ENCODE measurements around the gene LYPD6.
"Not testable (repeated sequence)": the region's sequence is repeated elsewhere in the genome, so short reads cannot be mapped to it uniquely, and the experiment has no call there.

Gene LYPD6, protein sequence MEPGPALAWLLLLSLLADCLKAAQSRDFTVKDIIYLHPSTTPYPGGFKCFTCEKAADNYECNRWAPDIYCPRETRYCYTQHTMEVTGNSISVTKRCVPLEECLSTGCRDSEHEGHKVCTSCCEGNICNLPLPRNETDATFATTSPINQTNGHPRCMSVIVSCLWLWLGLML

DNA sequence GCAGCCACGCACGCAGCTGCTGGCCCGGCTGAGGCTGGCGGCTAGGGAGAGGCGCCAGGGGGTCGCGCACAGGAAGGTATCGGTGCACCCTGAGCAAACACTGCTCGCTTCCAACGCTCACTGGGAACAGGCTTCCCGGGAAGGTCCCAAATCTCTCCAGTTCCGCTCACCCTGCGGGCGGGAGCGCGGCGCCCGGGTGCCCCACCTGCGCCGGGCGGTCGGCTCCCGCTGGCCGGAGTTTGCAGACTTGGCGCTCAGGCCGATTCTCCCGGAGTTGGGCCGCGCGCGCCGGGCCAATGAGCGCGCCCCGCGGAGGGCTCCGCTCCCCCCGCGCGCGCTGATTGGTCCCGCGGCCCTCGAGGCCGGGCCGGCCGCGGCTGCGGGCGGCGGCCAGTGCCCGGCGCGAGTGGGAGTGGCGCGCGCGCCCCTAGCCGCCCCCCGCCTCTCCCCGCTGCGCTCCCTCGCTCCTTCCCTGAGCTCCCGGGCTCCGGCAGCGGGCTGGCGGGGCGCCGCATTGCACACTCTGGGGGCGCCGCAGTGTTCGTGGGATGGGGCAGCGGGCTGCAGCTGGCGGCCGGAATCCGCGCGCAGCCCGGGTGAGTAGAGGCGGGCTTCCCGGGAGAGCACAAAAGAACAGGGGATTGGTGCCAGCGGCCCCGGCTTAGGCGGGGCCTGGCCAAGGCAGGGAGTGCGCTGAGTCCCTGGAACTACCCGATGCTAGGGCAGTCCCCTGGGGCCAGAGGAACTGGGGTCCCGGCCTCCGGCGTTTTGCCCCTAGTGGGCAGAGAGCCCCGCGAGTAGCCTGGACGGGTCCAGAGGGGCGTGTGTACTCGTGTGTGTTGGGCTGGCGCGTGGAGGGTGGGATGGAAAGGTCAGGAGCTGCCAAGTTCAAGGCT, at the start of gene LYPD6:
Gene LYPD6 (plus strand): TSS at position 461 of the 896 bp plus-strand sequence. CDS start 107,122 bp downstream, outside the sequence.
- no peak for DNase-seq (ENCODE audit: low read depth, low spot score)

DNA sequence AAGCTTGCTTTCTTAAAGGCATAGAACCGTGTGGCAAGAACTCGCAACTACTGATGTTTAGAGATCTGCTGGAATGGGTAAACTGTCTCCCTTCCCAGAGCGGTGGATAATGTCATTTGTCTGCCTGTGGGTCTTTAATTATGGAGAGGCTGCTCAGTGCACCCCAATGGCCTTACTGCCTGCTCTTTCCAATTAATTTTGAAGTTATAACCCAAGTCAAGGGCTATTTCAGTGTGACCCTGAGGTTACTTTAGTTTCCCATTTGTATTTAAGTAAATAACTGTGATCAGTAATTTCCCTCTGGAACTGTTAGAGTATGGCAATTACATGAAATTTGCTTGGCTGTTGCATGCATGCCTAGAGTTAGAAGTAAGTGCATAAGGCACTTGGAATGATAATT, 48.9 kb upstream of the LYPD6 start:
- DNase-seq (ENCODE audit: low read depth, low spot score): no peak

DNA sequence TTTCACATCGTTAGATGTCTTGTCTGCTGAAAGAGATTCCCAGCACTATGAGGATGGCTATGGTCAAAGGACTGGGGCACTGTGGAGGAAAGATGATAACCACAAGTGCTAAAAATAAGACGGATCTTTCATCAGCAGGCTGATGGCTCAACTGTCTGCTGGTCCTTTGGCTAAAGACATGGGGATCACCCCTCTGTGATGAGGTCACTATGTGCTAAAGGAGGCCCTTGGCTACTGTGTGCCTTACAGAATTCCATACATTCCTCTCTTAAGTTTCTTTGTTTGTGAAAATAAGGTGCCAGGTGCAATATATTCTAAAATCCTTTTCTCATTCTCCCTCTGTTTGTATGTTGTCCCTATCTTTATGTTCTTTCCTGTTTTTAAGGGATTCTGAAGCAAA, 39.7 kb upstream of the LYPD6 start:
- no peak for DNase-seq (ENCODE audit: low read depth, low spot score)

DNA sequence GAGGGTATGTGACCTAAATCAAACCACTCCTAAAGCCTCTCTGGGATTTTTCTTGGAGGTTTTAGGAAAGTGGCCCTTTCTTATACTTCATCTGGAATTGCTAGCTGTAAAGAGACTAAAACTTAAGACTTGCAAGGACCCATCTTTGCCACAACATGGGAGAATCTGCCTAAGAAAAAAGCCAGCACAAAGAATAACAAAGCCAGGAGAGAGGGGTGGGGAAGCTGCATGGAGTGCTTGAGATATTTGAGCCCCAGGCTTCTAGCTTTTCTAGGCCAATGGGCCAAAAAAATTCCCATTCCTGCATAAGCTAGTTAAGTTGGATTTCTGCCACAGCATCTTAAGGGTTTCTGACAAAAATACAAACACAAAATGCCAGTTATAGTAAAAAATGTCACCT, 38.5 kb upstream of the LYPD6 start:
- DNase-seq (ENCODE audit: low read depth, low spot score): no peak

DNA sequence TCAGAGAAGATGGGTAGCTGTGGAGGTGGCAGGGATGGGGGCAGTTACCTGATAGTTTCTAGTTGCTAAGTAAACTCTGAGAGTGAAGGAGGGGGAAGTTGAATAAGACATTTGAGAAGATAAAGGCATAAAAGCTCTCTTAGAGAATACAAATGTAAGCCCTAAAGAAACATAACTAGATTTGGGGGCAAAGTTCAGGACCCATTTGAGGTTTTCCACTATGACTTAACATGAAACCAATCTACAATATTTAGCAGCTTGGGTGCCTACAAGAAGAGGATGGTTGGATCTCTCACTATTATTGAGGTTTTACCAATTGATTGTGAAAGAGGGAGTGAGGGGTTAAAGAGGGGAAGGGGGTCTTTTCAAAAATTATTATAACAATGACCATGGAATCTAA, 34.4 kb upstream of the LYPD6 start:
- DNase-seq (ENCODE audit: low read depth, low spot score): no peak

DNA sequence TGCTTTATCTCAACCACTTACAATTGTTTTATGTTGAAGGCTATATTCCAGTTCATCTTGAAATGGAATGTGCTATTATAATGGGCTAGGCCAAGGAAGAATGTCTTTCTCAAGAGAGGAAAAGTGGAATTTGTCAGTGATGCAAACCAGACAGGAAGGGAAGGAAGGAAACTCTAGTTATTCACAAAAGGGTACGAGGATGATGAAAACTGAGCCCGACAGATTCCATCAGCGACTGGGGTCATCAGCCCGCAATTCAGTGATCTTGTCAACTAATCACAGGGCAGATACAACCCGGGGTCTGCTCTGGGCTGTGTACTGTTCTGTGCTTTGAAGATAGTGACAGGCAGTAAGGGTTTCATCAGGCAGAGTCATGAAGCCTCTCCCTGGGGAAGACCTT, 23.4 kb upstream of the LYPD6 start:
- no peak for DNase-seq (ENCODE audit: low read depth, low spot score)

DNA sequence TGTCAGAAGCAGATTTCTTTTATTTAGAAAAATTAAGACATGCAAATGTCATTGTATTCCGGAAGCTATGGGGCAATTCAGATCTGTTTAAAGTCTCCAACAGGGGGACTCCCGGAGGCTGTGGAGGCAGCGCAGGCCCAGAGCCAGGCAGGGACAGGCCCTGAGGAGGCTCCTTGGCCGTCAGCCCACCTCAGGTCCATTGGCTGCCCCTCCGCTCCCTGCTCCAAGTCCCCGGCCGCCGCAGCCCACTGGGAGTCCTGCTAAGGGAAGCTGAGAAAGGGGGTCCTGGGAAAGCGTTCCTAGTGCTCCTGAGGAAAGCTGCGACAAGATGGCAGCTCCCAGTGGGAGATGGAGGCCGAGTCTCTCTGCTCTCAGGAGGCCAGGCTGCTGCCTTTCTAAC, 20.0 kb upstream of the LYPD6 start:
- DNase-seq (ENCODE audit: low read depth, low spot score): no peak

DNA sequence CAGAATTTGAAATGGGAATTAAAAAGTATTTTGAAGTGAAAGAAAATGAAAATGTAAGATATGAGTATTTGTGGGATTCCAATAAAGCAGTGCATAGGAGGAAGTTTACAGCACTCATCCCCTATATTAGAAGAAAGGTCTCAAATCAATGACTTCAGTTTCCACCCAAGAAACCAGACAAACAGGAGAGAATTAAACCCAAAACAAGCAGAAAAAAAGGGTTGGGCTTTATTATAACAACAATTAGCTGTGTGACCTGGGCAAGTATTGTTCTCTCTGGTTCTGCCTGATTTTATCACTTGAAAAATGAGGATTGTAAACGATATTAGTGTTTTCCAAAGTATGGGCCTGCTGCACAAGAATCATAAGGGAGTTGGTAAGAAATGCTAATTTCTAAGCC, 18.3 kb upstream of the LYPD6 start:
- DNase-seq (ENCODE audit: low read depth, low spot score): no peak

DNA sequence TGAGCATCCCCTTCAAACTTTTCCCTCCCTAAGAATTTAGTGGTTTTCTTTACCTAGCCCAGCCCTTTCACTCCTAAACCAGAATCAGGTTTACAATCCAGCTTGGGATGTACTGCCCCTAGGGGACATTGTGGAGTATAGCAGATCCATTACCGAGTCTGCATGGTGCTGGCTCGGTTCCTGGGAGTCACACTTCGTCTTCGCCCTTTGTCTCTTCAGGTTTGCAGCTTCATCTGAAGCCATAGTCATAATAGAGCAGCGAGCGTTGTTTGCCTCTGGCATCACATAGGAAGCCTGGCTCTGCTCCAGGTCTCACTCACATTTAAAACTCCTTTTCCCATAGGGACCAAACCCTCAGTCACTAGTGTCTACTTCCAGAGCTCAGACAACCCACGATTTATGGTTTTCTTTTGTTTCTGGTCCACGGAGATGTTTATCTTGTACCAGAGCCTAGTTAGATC, 16.8 kb upstream of the LYPD6 start:
- DNase-seq (ENCODE audit: low read depth, low spot score): no peak

DNA sequence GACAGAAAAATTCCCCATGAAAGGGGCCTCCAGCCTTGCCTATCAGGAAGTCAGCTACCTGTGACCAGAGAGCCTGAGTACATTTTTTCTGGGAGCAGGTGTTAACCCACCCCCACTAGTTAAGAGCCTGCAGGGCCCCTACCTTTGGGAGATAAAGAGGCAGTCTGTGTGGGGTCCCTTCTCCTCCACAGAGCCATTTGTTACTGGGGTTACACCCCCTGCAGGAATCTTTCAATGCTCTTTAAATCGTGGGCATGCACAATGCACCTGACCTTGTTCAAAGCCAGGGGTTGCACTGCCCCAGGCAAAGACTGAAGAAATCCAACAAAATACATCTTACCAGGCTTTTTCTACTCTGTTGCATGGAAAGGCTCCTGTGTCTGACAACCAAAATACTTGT, 15.7 kb upstream of the LYPD6 start:
- no peak for DNase-seq (ENCODE audit: low read depth, low spot score)

DNA sequence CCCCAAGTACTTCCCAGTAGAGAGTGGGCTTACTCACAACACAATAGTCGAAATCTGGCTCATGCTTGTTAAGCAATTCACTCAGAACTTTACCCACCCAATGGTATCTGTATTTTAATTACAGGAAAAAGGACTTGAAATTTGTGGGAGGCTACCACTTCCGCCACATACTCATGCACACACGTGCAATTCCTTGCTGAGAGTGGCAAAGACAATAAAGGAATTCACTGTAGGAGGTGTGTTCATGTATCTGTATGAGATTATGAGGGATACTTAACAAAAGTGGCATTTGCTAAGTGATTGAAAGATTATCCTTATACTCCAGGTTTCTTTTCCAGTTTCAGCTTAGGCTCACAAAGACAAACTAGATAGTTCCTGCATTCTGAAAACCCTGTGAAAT, 14.9 kb upstream of the LYPD6 start:
- no peak for DNase-seq (ENCODE audit: low read depth, low spot score)

DNA sequence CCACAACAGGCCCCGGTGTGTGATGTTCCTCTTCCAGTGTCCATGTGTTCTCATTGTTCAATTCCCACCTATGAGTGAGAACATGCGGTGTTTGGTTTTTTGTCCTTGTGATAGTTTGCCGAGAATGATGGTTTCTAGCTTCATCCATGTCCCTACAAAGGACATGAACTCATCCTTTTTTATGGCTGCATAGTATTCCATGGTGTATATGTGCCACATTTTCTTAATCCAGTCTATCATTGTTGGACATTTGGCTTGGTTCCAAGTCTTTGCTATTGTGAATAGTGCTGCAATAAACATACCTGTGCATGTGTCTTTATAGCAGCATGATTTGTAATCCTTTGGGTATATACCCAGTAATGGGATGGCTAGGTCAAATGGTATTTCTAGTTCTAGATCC, 11.8 kb upstream of the LYPD6 start:
- DNase-seq (ENCODE audit: low read depth, low spot score): not testable (repeated sequence)

DNA sequence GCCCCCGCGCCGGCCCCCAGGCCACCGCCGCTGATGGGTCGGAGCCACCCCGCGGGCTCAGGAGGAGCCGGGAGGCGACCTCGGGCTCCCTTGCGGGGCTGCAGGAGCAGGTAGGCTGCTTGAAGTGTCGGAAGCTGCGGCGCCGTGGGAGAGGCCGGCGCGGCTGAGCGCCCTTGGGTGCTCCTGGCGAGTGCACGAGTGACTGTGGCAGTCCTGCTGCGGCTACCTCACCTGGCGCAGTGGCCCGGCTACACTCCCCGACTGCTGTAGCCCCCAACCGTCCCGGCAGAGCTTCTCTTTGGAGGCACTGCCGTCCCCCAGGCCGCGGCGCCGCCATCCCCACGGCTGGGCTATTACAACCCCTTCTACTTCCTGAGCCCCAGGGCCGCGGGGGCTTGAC, 10.0 kb upstream of the LYPD6 start:
- DNase-seq (ENCODE audit: low read depth, low spot score): no peak

DNA sequence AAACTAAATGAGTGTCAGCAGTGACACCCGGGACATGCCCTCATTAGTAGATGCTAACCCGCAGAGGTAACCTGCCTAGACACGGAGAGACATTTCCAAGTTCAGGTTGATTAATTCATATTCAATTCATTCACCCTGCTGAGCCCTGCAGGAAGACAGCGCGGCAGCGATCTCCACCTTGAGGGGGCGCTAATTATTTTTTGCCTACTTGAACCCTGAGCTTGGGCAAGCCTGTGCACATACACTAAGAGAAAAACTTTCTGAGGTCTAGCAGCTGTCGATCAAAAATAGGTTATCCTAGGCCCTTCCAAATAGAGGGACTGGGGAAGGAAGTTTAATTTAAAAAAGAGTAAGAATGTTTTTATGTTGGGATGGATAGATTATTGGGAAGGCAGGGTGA, 1.3 kb upstream of the LYPD6 start:
- DNase-seq (ENCODE audit: low read depth, low spot score): no peak

DNA sequence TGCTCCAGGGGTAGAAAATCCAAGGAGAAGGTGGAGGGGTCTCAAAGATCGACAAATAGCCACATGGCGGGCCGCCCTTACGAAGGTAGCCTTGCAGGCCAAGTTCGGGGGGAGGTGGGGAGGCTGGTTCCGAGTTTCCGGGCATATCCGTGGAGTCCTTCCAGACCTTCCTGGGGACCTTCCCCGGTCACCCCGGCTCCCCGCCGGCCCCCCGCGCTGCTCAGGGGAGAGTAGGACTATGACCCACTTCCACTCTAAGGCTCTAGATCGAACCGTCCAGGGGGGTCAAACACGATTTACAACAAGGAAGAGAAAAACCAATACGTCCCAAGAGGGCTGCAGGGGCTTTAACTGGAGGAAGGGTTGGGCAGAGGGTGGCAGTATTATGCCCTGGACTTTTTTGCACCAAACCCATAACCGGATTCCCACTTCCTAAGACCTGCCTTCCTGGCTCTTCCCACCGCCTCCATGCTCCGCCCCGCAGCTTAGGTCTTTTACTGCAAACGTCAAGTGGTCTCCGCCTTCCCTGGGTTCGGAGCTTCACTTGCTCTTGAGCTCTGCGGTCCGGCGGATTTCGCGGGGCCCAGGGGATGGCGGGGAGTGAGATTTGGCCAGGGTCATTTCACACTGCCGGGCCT, 779 bp upstream of the LYPD6 start:
- DNase-seq (ENCODE audit: low read depth, low spot score): no peak

DNA sequence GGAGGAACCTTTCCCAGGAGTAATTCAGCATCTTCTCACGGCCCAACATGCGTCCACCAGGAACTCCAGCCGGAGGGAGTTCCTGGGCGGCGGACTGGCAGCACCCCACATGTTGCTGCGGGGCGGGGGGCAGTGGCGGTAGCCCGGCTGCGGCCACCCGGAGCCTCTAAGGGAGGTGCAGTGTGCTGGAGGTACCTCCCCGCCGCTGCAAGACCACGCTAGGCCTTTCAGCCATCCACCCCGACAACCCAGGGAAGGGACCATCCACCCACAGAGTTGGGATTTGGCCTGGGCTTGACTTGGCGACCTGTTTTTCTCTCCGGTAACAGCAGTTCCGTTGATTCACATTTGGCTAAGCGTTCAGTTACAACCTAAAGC, 625 bp downstream of the LYPD6 start:
- no peak for DNase-seq (ENCODE audit: low read depth, low spot score)

DNA sequence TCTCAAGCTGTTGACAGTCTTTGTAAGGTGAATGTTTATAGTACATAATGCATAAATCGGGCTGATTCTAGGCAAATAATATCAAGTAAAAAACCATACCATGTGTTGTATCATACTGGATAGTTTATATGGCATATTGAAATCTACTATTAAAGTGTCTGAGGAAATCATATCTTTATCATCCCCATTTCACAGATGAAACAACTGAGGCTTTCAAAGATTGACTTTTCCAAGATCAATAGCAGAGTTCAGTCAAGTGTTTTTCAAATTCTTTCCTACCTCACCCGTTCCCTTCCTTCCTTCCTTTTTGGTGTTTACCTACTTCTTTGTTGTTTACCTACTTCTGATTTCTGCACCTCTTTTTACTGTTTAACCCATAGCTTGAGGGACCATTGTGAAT, 2.0 kb downstream of the LYPD6 start:
- DNase-seq (ENCODE audit: low read depth, low spot score): no peak

DNA sequence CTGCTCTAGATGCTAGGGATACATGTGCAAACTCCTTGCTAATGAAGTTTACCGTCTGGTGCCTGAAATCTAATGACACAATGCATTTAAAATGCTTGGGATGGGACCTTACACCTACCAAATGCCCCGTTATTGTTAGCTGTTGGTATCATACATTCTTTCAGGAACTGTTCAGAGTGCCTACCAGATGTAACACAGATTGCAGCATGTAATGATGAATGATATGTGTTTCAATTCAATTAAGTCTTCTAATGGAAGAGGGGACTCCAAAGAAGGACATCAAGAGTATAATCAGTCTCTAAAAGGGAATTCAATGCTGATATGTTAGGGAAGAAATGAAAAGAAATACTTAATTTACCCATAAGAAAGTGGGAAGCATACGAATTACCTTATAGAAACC, 3.2 kb downstream of the LYPD6 start:
- DNase-seq (ENCODE audit: low read depth, low spot score): no peak

DNA sequence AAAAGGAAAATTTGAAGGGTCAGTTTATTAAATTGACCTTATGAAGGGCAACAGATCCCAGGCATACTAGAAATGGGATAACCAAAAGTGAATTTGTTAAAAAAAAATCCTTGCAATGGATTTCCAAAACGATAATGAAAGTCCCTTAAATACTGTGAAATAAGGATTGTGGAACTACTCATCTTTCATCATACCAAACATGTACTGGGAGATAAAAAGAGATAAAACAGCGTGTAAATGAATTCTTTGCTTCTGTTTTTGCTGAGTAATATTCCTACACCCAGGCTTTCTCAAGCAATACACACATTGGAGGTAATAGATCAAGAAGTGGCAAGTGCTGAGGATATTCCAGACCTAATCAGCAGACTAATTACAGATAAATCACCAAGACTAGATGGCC, 3.8 kb downstream of the LYPD6 start:
- DNase-seq (ENCODE audit: low read depth, low spot score): no peak

DNA sequence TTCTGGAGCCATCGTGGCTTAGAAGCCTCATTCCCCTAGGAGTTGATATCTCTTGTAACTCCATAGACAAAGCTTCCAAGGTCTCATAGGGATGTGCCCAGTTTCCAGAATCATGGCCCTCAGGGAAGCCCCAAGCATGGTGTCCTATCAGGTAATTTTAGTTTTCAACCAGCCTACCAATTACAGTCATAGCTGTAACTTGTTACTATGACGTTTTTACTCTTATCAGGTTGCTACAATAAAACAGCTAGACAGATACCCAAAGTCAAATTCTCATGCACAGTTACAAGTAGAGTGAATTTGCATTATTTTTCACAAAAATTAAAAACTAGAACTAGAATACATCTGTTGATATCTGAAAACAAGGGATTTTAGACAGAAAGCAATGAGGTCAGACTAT, 8.9 kb downstream of the LYPD6 start:
- no peak for DNase-seq (ENCODE audit: low read depth, low spot score)

DNA sequence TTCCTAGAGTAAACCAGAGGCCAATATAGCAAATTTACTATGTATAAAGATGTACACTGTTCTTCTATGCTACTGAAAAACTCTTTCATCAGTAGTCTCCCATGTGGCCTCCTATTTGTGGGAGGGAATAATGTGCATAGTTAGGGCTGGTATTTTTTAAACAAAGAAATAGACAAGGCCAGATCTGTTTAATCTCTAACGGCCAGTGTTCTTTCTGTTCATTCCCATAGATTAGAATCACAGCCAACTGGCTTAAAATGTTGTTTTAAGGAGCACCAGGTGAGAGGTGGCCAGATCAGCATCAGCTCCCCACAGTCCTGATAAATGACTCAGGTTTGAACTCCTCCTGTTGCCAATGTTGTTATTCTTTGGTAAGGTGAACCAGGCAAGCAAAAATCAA, 12.1 kb downstream of the LYPD6 start:
- DNase-seq (ENCODE audit: low read depth, low spot score): no peak

DNA sequence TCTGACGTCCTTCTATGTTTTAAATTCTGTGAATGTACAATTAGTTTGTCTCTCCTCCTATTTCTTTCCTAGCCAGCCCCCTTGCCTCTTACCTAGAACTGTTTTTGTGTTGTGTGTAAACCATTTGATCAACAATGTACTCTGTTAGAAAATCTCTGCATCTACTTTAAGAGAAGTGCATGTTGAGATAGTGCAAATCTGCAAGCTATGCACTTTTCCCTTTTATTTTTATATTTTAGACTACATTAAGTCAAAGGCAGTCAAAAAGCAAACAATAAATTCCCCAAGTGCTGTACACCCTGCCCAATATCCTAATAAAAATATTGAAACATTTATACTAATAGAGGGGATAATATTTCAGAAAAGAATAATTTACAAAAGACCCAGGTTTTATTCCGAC, 13.7 kb downstream of the LYPD6 start:
- no peak for DNase-seq (ENCODE audit: low read depth, low spot score)

DNA sequence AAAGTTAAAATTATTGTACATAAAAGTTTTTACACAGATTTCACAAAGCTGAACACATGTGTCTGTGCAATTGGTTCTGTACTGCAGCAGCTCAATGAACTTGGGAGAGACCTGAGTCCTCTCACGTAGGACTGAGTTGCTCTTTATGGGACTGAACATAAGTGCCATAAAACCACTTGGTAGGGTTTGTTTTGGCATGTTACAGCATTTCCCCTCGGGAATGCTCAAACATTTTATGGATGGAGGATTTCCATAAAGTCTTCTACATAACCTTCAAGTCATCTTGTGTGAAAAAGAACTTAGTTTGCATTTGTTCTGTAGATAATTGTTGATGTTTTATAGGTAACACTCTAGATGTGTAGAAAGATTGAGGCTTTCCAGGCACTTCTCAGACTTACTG, 15.9 kb downstream of the LYPD6 start:
- no peak for DNase-seq (ENCODE audit: low read depth, low spot score)

Measured in smooth muscle cell of the brain vasculature (primary cell).